H7 (cell line): ENCODE results near the gene MAN2C1. TPM values are rescaled to one million over a fixed set of nuclear protein-coding genes. Genes with fewer than 3 reads are reported as not detected.
"Not testable (repeated sequence)": the region's sequence is repeated elsewhere in the genome, so short reads cannot be mapped to it uniquely, and the experiment has no call there.

Experiments used
- DNase-seq: peaks from one replicate; pipeline ENCODE4 v3.0.0; 2012
- H3K27me3 ChIP-seq: 2 replicates; pipeline ENCODE4 v1.6.0; 2011; ENCODE audit warnings: mild to moderate bottlenecking, low read length; ENCODE audit not compliant: control insufficient read depth, insufficient read depth
- H3K36me3 ChIP-seq: replicated peaks from 2 replicates; pipeline ENCODE4 v1.5.1; 2011; ENCODE audit warnings: low read length; ENCODE audit not compliant: control insufficient read depth, insufficient read depth
- H3K4me3 ChIP-seq: 2 replicates; pipeline ENCODE4 v1.5.1; 2011; ENCODE audit warnings: low read depth, mild to moderate bottlenecking, control low read depth, low read length, moderate library complexity; ENCODE audit not compliant: insufficient read depth
- total RNA-seq: library from RNA; depleted of rRNA; stranded (reverse); fragments of >200 nt; shearing (Covaris generic); gene quantifications from 2 replicates; pipeline ENCODE4 v1.2.3, GENCODE V29; 2014

MAN2C1 gene
- total RNA-seq, 1 experiment from 2014 or later, result 79.8 TPM

DNA sequence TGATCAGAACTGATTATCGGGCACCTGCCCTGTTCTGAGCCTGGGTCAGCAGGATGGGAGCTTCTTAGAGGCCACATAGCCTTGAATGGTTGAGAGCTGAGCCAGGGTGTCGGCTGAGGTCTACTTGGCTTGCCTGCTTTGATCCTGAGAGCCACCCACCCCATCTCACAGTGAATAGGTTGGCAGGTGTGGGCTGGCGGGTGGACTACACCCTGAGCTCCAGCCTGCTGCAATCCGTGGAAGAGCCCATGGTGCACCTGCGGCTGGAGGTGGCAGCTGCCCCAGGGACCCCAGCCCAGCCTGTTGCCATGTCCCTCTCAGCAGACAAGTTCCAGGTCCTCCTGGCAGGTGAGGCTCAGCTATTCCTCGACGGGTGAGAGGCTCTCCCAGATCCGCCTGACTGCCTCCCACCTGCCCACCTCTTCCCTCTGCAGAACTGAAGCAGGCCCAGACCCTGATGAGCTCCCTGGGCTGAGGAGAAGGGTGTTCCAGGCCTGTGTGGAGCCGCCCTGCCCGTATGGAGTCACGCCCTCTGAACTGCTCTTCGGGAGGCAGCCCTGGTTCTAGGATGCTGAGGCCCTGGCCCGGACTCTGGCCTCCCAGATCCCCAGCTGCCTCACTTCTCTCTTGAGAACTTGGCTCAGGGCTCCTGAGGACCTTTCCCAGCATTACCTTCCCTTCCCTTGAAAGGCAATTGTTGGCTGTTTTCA is 28.7 kb downstream of the MAN2C1 start:
- Histone ChIP-seq H3K27me3 (no peaks in the 10 kb centered on the region), H3K36me3 (peaks cover 3% of the 10 kb centered on the region), H3K4me3 (no peak overlapping the region)
- peak; percentile 13 for DNase-seq

DNA sequence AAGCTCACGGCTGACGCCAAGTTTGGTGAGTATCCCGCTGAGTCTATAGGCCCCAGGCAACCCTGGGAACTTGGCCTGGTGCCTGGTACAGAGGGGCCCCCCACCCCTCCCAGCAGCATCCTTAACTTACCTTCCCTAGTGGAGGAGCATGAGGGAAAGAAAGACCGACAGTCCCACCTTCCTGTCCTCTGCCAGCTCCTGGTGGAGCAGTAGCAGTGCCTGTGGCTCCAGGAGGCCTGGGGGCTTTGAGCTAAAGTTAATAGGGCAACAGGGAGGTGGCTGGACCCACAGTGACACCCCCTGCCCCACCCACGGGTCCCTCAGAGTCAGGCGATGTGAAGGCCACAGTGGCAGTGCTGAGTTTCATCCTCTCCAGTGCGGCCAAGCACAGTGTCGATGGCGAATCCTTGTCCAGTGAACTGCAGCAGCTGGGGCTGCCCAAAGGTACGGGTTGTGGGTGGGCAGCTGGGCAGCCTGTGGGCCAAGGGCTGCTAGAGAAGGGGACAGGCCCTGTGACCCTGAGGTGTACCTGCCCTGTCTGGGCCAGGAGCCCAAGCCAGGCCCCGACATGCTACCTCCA is 29.7 kb downstream of the MAN2C1 start:
- Histone ChIP-seq H3K4me3 (no peak overlapping the region), H3K36me3 (peaks cover 3% of the 10 kb centered on the region), H3K27me3 (no peaks in the 10 kb centered on the region)
- DNase-seq, result no peak

DNA sequence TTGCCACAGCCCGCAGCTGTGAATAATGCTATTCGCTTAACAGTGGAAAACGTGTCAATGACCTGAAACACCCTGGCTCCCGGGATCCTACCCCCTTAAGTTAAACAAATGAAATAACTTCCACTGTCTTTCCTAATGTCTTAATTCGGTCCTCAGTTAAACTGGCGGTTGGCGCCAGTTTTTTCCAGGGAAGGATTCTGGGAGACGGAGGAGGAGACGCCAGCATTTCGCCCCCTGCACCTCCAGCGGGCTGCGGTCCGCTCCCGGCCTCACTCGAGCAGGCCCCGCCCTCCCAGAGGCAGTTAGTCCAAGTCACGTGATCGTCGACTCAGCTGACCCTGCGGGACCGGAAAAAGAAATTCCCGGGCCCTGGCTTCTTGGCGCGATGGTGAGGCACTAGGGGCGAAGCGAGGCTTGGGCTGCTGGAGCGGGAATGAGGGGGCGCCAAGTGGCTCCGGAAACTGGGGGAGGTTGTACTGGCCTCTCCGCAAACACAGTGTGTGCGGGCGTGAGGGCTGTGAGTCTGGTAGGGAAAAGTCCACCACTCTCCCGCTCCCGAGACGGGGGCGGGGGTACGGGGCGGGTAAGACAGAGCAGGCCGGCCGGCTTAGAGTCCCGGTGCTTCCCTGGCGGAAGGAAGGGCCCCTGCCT is 32.6 kb downstream of the MAN2C1 start, which contains the start of gene COMMD4:
Gene COMMD4, plus strand, starts transcription at position 359 of the 651 bp plus-strand sequence. Its CDS starts 27 bp downstream, at position 386.
- DNase-seq, result peak; percentile 89
- Histone ChIP-seq H3K36me3 (peaks cover 3% of the 10 kb centered on the region), H3K4me3 (peak within 1 kb of the TSS; percentile 77), H3K27me3 (no peaks in the 10 kb centered on the region)

DNA sequence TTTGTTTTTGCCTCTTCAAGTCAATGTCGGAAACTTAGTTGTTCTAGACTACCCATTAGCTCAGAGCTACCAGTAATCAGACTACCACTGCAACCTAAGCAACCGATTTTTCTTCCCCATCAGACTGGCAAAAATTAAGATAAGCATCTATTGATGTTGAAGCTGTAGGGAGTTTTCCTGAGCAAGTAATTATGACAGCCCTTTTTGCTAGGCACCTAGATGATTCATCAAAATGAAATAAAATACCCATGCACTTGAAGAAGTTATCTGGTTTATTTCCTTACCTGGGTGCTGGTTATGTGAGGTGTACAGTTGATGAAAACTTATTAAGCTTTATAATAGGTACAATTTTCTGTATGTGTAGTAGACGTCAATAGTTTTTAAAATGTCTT is 33.1 kb downstream of the MAN2C1 start:
- Histone ChIP-seq H3K27me3 (no peaks in the 10 kb centered on the region), H3K4me3 (peak overlapping the region; percentile 77), H3K36me3 (peaks cover 3% of the 10 kb centered on the region)
- DNase-seq, result no peak

DNA sequence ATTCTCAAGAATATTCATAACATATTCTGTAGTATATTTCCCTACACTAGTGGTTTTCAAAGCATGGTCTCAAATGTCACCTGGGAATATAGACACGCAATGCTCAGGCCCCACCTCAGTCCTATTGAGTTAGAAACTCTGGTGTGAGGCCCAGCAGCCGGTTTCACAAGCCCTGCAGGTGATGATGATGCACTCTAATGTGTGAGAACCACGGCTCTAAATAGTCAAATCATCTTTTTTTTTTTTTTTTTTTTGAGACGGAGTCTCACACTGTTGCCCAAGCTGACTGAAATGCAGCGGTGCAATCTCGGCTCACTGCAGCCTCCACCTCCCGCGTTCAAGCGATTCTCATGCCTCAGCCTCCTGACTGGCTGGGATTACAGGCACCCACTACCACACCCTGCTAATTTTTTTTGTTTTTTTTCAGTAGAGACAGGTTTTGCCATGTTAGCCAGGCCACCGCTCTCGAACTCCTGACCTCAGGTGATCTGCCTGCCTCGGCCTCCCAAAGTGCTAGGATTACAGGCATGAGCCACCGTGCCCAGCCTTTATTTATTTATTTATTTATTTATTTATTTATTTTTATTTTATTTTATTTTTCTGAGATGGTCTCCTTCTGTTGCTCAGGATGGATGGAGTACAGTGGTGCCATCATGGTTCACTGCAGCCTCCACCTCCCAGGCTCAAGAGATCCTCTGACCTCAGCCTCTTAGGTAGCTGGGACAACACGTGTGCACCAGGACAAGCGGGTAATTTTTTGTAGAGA is 34.6 kb downstream of the MAN2C1 start:
- H3K27me3 ChIP-seq, DNase-seq, H3K4me3 ChIP-seq, H3K36me3 ChIP-seq: not testable (repeated sequence)

DNA sequence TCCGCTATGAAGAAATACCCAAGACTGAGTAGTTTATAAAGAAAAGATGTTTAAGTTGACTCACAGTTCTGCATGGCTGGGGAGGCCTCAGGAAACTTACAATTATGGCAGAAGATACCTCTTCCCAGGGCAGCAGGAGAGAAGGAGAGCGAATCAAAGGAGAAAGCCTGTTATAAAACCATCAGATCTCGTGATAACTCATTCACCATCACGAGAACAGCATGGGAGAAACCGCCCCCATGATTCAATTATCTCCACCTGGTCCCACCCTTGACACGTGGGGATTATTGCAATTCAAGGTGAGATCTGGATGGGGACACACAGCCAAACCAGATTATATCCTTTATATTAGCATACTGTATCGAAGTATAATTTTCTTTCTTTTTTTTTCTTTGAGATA is 36.3 kb downstream of the MAN2C1 start:
- DNase-seq, H3K4me3 ChIP-seq, H3K27me3 ChIP-seq, H3K36me3 ChIP-seq: not testable (repeated sequence)

DNA sequence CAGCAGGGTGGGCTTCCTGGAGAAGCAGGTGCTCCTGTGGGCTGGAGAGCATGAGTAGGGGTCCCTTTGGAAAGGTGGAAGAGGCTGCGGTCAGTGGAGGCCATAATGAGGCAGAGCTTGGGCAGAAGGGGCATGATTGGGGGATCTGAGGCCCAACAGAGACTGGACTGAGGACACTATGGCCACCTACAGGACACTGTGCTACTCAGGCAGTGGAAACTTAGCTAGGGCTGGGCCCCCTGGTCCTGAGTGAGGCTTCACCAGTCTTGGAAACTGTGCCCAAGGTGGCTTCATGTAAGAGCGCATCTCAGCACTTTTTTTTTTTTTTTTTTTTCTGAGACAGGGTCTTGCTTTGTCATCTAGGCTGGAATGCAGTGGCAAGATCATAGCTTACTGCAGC is 38.8 kb downstream of the MAN2C1 start:
- Histone ChIP-seq H3K27me3 (no peaks in the 10 kb centered on the region), H3K4me3 (no peak overlapping the region), H3K36me3 (no peaks in the 10 kb centered on the region)
- DNase-seq, result no peak

DNA sequence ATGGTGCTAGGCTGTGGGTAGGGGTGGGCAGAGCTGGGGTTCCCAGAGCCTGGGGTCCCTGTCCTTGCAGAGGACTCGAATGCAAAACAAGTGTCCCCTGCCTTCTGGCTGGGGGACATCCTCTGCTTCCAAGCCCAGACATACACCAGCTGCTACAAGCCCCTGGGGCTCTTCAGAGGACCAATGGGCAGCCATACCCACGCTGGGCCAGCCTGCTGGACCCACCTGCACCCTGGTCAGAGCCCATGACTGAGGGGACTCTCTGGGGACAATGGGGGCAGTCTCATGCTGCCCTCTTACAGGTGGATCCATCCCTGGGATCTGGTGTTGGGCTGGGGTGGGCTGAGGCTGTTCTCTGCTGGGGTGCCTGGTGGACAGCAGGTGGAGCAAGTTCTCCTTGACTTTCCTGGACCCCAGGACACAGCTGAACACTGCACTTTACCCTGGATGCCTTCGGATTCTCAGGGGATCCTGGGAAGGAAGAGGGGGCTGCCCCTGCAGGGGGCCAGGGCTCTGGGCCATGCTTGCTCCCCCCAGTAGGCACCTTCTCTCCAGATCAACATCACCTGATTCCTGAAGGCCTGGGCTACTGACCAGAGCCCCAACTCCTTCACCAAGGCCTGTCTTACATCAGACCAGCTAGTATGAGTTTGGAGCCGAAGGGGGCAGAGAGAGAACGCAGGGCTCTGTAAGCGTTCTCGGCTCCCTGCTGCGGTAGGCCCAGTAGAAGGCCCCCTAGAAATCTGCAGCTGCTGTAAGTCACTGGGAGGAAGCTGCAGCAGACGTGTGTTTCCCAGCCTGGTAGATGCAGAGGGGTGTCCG is 39.7 kb downstream of the MAN2C1 start:
- Histone ChIP-seq H3K36me3 (no peaks in the 10 kb centered on the region), H3K27me3 (no peaks in the 10 kb centered on the region), H3K4me3 (no peak overlapping the region)
- DNase-seq, result peak; percentile 34

DNA sequence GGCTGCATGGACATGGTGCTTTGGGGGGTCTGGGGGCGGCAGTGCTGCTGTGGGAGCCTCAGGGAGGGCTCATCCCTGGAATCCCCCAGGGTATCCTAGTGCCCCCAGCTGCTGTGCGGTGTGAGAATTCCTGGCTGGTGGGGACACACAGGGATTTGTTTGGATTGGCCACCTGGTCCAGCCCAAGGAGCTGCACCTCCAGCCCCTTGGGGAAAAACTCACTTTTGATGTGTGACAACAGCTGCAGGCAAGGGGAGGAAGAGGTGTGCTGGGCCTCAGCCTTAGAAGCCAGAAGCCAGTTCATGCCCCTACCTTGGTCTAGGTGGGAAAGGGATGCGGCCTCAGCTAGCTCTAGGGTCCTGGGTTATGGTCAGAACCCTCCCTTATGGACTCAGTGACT is 40.9 kb downstream of the MAN2C1 start:
- Histone ChIP-seq H3K36me3 (no peaks in the 10 kb centered on the region), H3K27me3 (no peaks in the 10 kb centered on the region), H3K4me3 (no peak overlapping the region)
- DNase-seq, result no peak

DNA sequence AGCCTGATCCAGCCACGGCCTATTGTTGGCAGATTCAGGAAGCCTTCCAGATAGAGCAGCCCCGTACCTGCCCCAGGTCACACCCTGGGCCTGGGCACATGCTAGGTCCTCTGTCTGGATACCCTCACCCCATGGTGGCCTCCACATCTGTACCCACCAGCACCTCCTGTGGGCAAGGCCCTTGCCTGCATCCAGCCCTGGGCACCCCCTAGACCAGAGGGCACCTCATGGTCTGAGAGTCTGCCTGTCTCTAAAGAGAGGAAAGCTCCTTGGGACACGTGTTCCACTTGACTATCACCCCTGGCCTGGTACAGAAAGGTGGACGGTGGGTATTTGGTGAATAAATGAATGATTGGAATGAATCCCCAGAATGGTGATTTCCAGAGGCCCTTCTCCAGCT is 41.4 kb downstream of the MAN2C1 start:
- DNase-seq, result peak; percentile 43
- Histone ChIP-seq H3K36me3 (no peaks in the 10 kb centered on the region), H3K27me3 (no peaks in the 10 kb centered on the region), H3K4me3 (no peak overlapping the region)

DNA sequence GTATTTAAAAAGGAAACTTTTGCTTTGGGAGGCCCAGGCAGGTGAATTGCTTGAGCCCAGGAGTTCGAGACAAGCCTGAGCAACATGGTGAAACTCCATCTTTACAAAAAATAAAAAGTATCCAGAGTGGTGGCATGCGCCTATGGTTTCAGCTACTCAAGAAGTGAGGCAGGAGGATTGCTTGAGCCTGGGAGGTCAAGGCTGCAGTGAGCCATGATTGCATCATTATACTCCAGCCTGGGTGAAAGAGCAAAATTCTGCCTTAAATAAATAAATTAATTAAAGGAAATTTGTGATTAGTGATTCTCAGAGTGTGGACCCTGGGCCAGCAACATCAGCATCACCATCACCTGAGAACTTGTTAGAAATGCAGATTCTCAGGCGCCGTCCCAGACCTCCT is 42.5 kb downstream of the MAN2C1 start:
- Histone ChIP-seq H3K27me3 (no peaks in the 10 kb centered on the region), H3K36me3 (no peaks in the 10 kb centered on the region), H3K4me3 (no peak overlapping the region)
- DNase-seq, result no peak

DNA sequence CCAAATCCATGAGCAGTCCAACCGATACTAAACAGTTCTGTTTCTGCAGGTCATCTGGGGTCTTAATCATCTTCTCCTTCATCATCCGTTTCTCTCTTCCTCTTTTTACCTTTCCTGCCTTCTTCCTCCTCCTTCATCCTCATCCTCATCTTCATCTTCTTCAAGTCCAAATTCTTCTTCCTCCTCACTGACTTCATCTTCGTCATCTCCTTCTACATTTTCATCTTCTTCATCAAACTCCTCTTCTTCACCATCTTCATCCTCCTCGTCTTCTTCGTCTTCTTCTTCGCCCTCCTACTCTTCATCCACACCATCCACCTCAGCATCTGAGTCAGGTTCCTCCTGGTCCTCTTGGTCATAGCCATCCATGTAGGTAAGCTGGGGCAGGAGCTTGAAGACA is 46.7 kb downstream of the MAN2C1 start:
- no peak for DNase-seq
- Histone ChIP-seq H3K36me3 (no peaks in the 10 kb centered on the region), H3K4me3 (no peak overlapping the region), H3K27me3 (no peaks in the 10 kb centered on the region)

DNA sequence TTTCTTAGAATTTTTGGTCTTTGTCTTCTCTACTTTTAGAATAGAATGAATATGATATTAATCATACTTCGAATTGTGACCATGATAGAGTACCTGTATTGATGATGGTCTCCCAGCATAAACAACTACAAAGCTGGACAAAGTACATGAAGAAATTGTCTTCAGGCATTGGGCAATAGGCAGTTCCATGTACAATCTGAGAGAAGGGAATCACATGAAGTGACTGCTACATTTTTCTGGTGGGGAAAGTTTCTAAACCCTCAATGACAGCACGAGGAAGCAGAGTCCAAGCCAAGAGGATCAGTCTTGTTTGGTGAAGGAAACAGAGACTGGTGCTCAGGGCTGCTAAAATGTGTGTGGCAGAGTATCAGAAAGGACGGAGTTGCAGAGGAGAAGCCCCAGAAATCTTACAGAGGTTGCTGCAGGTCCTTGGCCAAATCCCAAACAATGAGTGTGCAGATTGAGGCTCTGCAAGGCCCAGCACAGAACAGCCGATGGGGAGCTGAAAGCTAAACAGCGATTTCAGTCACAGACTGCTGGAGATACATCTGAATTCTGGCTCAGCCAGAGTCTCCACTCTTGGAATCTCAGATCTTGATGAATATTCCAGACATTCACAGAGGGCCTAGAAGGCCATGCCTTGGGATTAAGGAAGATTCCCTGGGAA is 49.0 kb downstream of the MAN2C1 start:
- H3K36me3 ChIP-seq, result not testable (repeated sequence)

More for the DNA sequence above, 49.0 kb downstream of the MAN2C1 start:
- H3K4me3 ChIP-seq, DNase-seq, H3K27me3 ChIP-seq: not testable (repeated sequence)
